H1 (cell line): ENCODE data around the gene GNG4. TPM values are rescaled to one million over a fixed set of nuclear protein-coding genes. Genes with fewer than 3 reads are reported as not detected.

Source experiments
- CTCF ChIA-PET: fragments of 300-600 bp; sonication (Branson Sonifier 250); formaldehyde crosslinking; loops from one replicate; lab custom pipeline; 2021; ENCODE audit not compliant: partially characterized antibody; lab: Charles Lee
- POLR2A ChIA-PET: fragments of 300-600 bp; sonication (Branson Sonifier 250); formaldehyde crosslinking; loops from one replicate; lab custom pipeline; 2021; ENCODE audit warnings: inconsistent platforms; ENCODE audit not compliant: partially characterized antibody; lab: Charles Lee
- DNase-seq, 2 experiments: peaks; one replicate each; pipeline versions ENCODE4 v3.0.0 to v3.0.0-alpha.2; 2010 to 2022; ENCODE audit warnings: low spot score in 2 of 2, low read depth in 1 of 2, mixed read lengths in 1 of 2
- FAIRE-seq: peaks from 2 replicates; lab custom pipeline; 2011; peaks lifted over from hg19 to GRCh38; lab: Jason Lieb, UNC
- H2AFZ ChIP-seq: 2 replicates; pipeline ENCODE4 v1.8.1; 2012; ENCODE audit warnings: low read length, inconsistent platforms
- H2AK5ac ChIP-seq: 2 replicates; pipeline ENCODE4 v1.6.1; 2013; ENCODE audit warnings: low read depth, low read length
- H2BK120ac ChIP-seq: replicated peaks from 2 replicates; pipeline ENCODE3; 2013; ENCODE audit warnings: low read depth, low read length, inconsistent platforms
- H2BK12ac ChIP-seq: 2 replicates; pipeline ENCODE4 v1.6.1; 2013; ENCODE audit warnings: low read depth, low read length
- H2BK15ac ChIP-seq: 2 replicates; pipeline ENCODE4 v1.6.1; 2013; ENCODE audit warnings: low read length
- H2BK20ac ChIP-seq: 2 replicates; pipeline ENCODE4 v1.6.1; 2013; ENCODE audit warnings: low read length
- H2BK5ac ChIP-seq: 2 replicates; pipeline ENCODE4 v1.6.1; 2013; ENCODE audit warnings: low read depth, low read length
- H3K14ac ChIP-seq: 2 replicates; pipeline ENCODE4 v1.6.1; 2013; ENCODE audit warnings: inconsistent platforms; ENCODE audit not compliant: insufficient read length
- H3K18ac ChIP-seq: 2 replicates; pipeline ENCODE4 v1.6.1; 2013; ENCODE audit warnings: low read length; ENCODE audit errors: extremely low read depth
- H3K23ac ChIP-seq: 2 replicates; pipeline ENCODE4 v1.6.1; 2013; ENCODE audit warnings: inconsistent platforms; ENCODE audit not compliant: insufficient read length
- H3K23me2 ChIP-seq: 2 replicates; pipeline ENCODE4 v1.6.1; 2013; ENCODE audit warnings: low read depth, low read length
- H3K27ac ChIP-seq: 2 replicates; pipeline ENCODE4 v1.6.1; 2011; ENCODE audit warnings: low read depth, low read length, inconsistent platforms
- H3K27me3 ChIP-seq, 4 experiments: replicated peaks in 1 of 4; 1 replicate in 1 of 4; 2 replicates in 3 of 4; pipeline versions ENCODE4 v1.6.1 to v1.8.1; 2011 to 2013; ENCODE audit warnings: low read length in 3 of 4, mild to moderate bottlenecking in 3 of 4, inconsistent platforms in 2 of 4, mixed read lengths in 2 of 4, moderate library complexity in 1 of 4; ENCODE audit not compliant: control insufficient read depth in 3 of 4, insufficient read depth in 3 of 4; ENCODE audit errors: extremely low read depth in 1 of 4
- H3K36me3 ChIP-seq, 4 experiments: 2 replicates each; pipeline versions ENCODE4 v1.6.1 to v1.8.1; 2011 to 2013; ENCODE audit warnings: mild to moderate bottlenecking in 4 of 4, low read length in 3 of 4, moderate library complexity in 2 of 4, control low read depth in 1 of 4, inconsistent platforms in 1 of 4; ENCODE audit not compliant: insufficient read depth in 4 of 4, control insufficient read depth in 2 of 4
- H3K4ac ChIP-seq: replicated peaks from 2 replicates; pipeline ENCODE3; 2013; ENCODE audit warnings: low read length, low read depth, mixed read lengths, inconsistent platforms; ENCODE audit not compliant: insufficient read length
- H3K4me1 ChIP-seq, 4 experiments: replicated peaks in 1 of 4; 1 replicate in 1 of 4; 2 replicates in 3 of 4; pipeline versions ENCODE4 v1.6.1 to v1.8.1; 2011 to 2013; ENCODE audit warnings: low read length in 3 of 4, inconsistent platforms in 2 of 4, mixed read lengths in 1 of 4; ENCODE audit not compliant: insufficient read depth in 4 of 4, control insufficient read depth in 3 of 4
- H3K4me2 ChIP-seq, 2 experiments: 2 replicates each; pipeline versions ENCODE4 v1.6.1 to v1.8.1; 2011 to 2013; ENCODE audit warnings: low read depth in 2 of 2, low read length in 2 of 2, control low read depth in 1 of 2, inconsistent platforms in 1 of 2, mild to moderate bottlenecking in 1 of 2; ENCODE audit not compliant: insufficient read depth in 1 of 2
- H3K4me3 ChIP-seq, 4 experiments: fragments of 200-600, 300-600 bp in 1 of 4; sonication (generic), shearing (Covaris generic), sonication (Bioruptor Twin) in 1 of 4; 2 replicates each; pipeline versions ENCODE4 v1.5.1 to v1.8.1; 2011 to 2016; ENCODE audit warnings: low read length in 4 of 4, low read depth in 3 of 4, control low read depth in 2 of 4, inconsistent platforms in 2 of 4, mild to moderate bottlenecking in 2 of 4, mixed read lengths in 1 of 4, moderate library complexity in 1 of 4; ENCODE audit not compliant: insufficient read depth in 2 of 4; ENCODE audit errors: extremely low read depth in 1 of 4
- H3K56ac ChIP-seq: replicated peaks from 2 replicates; pipeline ENCODE3; 2013; ENCODE audit warnings: low read depth, mild to moderate bottlenecking, mixed read lengths, low read length, inconsistent platforms; ENCODE audit not compliant: insufficient read length
- H3K79me1 ChIP-seq: 2 replicates; pipeline ENCODE4 v1.6.1; 2013; ENCODE audit warnings: low read depth, low read length, control low read depth
- H3K79me2 ChIP-seq, 2 experiments: 2 replicates each; pipeline versions ENCODE4 v1.6.1 to v1.8.1; 2012 to 2013; ENCODE audit warnings: low read length in 2 of 2, mild to moderate bottlenecking in 2 of 2, inconsistent platforms in 1 of 2; ENCODE audit not compliant: insufficient read depth in 2 of 2, control insufficient read depth in 1 of 2
- H3K9ac ChIP-seq, 4 experiments: replicated peaks in 1 of 4; 1 replicate in 1 of 4; 2 replicates in 3 of 4; pipeline versions ENCODE4 v1.6.1 to v1.8.1; 2011 to 2013; ENCODE audit warnings: low read depth in 3 of 4, low read length in 3 of 4, control low read depth in 2 of 4, mild to moderate bottlenecking in 2 of 4, moderate library complexity in 2 of 4, inconsistent platforms in 1 of 4; ENCODE audit errors: extremely low read depth in 1 of 4
- H3K9me3 ChIP-seq, 2 experiments: 2 replicates each; pipeline versions ENCODE4 v1.6.1 to v1.8.1; 2012 to 2013; ENCODE audit warnings: mild to moderate bottlenecking in 2 of 2, moderate library complexity in 2 of 2, control low read depth in 1 of 2, inconsistent platforms in 1 of 2, low read depth in 1 of 2, low read length in 1 of 2, mixed read lengths in 1 of 2; ENCODE audit not compliant: insufficient read depth in 2 of 2
- H4K20me1 ChIP-seq, 2 experiments: replicated peaks in 1 of 2; 2 replicates each; pipeline versions ENCODE3 to v1.8.1; 2011 to 2013; ENCODE audit warnings: inconsistent platforms in 2 of 2, low read length in 2 of 2, mild to moderate bottlenecking in 1 of 2; ENCODE audit not compliant: insufficient read depth in 2 of 2, control insufficient read depth in 1 of 2
- H4K5ac ChIP-seq: 2 replicates; pipeline ENCODE4 v1.6.1; 2013; ENCODE audit warnings: low read length, low read depth, mixed read lengths, inconsistent platforms; ENCODE audit not compliant: insufficient read length
- H4K8ac ChIP-seq: 2 replicates; pipeline ENCODE4 v1.8.0; 2013; ENCODE audit warnings: mild to moderate bottlenecking, moderate library complexity, low read length, inconsistent platforms; ENCODE audit not compliant: insufficient read depth; ENCODE audit errors: extremely low read depth
- H4K91ac ChIP-seq: replicated peaks from 2 replicates; pipeline ENCODE3; 2013; ENCODE audit warnings: low read length, mixed read lengths, inconsistent platforms; ENCODE audit not compliant: insufficient read length
- CBX5 ChIP-seq: fragments of 300-800, 300-1000 bp; sonication (generic); IDR thresholded peaks from 2 replicates; pipeline ENCODE4 v1.7.1; 2016; ENCODE audit warnings: antibody characterized with exemption, low read length, low read depth
- CHD1 ChIP-seq: IDR thresholded peaks from 2 replicates; pipeline ENCODE4 v1.6.1; 2012; ENCODE audit warnings: low read depth, low read length, improper control_type of control experiment
- E2F6 ChIP-seq: IDR thresholded peaks from 2 replicates; pipeline ENCODE4 v1.6.1; 2012; ENCODE audit warnings: inconsistent platforms
- EZH2 ChIP-seq: fragments of 200-600 bp; sonication (generic); IDR thresholded peaks from 2 replicates; pipeline ENCODE4 v1.7.1; 2012; ENCODE audit warnings: low read depth, mild to moderate bottlenecking, moderate library complexity, low read length, inconsistent platforms; ENCODE audit not compliant: severe bottlenecking
- NRF1 ChIP-seq: IDR thresholded peaks from 2 replicates; pipeline ENCODE4 v1.6.1; 2011; ENCODE audit warnings: mild to moderate bottlenecking, low read depth, low read length, improper control_type of control experiment
- RXRA ChIP-seq: IDR thresholded peaks from 2 replicates; pipeline ENCODE4 v1.6.1; 2011; ENCODE audit warnings: low read depth, mild to moderate bottlenecking, low read length, moderate library complexity; ENCODE audit not compliant: insufficient read depth
- SIX5 ChIP-seq: IDR thresholded peaks from 2 replicates; pipeline ENCODE4 v1.6.1; 2011; ENCODE audit warnings: mild to moderate bottlenecking, low read depth, low read length
- SP4 ChIP-seq: IDR thresholded peaks from 2 replicates; pipeline ENCODE4 v1.6.1; 2012; ENCODE audit warnings: low read length, inconsistent platforms
- USF2 ChIP-seq: IDR thresholded peaks from 2 replicates; pipeline ENCODE4 v1.6.1; 2011; ENCODE audit warnings: low read length, improper control_type of control experiment
- WGBS, 2 experiments: shearing (Covaris generic) in 1 of 2; methylation state at CpG; one replicate each; pipeline versions ENCODE4 v1.1.6 to v1.1.7; 2013 to 2015; ENCODE audit warnings: low lambda C conversion rate in 2 of 2, mixed read lengths in 2 of 2, inconsistent platforms in 1 of 2, low coverage in 1 of 2, missing lambda C conversion rate in 1 of 2; ENCODE audit not compliant: insufficient replicate concordance in 2 of 2, insufficient coverage in 1 of 2, insufficient read length in 1 of 2; ENCODE audit errors: extremely low coverage in 1 of 2, missing lambda C conversion rate in 1 of 2; 5-methylcytosine and 5-hydroxymethylcytosine counted together
- polyA plus RNA-seq, 7 experiments: library from polyadenylated mRNA; depleted of rRNA in 3 of 7; stranded (reverse) in 5 of 7; unstranded in 2 of 7; fragments of >200 nt in 5 of 7; fragments of 200-250 nt in 2 of 7; gene quantifications; 1 replicate in 5 of 7; 2 replicates in 1 of 7; 4 replicates in 1 of 7; pipeline versions ENCODE4 v1.2.1 to v1.2.3, GENCODE V29; 2011 to 2013; ENCODE audit warnings: missing spikeins in 2 of 7, mixed read lengths in 2 of 7
- total RNA-seq: library from RNA; stranded (reverse); fragmentation: NEBNext Ultra II Directional; extraction: Animal tissue kit (Norgen Biotek cat#: 25700); gene quantifications from 2 replicates; pipeline ENCODE4 v1.2.1, GENCODE V29; 2021

The GNG4 gene
- total and polyA plus RNA-seq, 2 of the 8 experiments (the other 6 are each of a cell fraction or from before 2014, with no cell fraction given) = 95.5 to 96.8 TPM

- Histone ChIP-seq H2BK120ac (peak overlapping the region; percentile 26), H3K14ac (no peak overlapping the region), H2BK15ac (peak overlapping the region; percentile 72), H2AFZ (0 out of 2 replicates have a peak overlapping the region, but pooled peaks have one; percentile 60), H3K79me1 (no peaks in the 10 kb centered on the region), H4K5ac (peak overlapping the region; percentile 82), H3K18ac (peak overlapping the region; percentile 87), H3K4me3 (peak overlapping the region; percentile 45 to 87 (median 54)), H3K56ac (peak overlapping the region; percentile 81), H3K79me2 (peaks cover 0 to 28% of the 10 kb centered on the region in 2 experiments; a peak in 2 of 4 replicates), H3K27ac (peak overlapping the region; percentile 72; the same call in 1 of the 2 replicates), H2BK5ac (peak overlapping the region; percentile 87), H3K36me3 (no peaks in the 10 kb centered on the region), H3K4ac (peak overlapping the region; percentile 93), H3K4me1 (peaks cover 0 to 18% (median 6%) of the 10 kb centered on the region in 4 experiments), H3K23ac (no peak overlapping the region), H3K4me2 (peak overlapping the region; percentile 82 to 91), H2BK12ac (peak overlapping the region; percentile 96), H2AK5ac (peak overlapping the region; percentile 46; the same call in 1 of the 2 replicates), H4K91ac (peak overlapping the region; percentile 62), H2BK20ac (peak overlapping the region; percentile 61; the same call in 1 of the 2 replicates), H4K8ac (peak overlapping the region; percentile 84), H3K9me3 (no peaks in the 10 kb centered on the region), H3K9ac (peak overlapping the region; percentile 65 to 77 (median 74)), H3K27me3 (no peaks in the 10 kb centered on the region), H3K23me2 (peaks cover 19% of the 10 kb centered on the region), H4K20me1 (peaks cover 0 to 2% of the 10 kb centered on the region in 2 experiments)
- FAIRE-seq = peak; percentile 73
- WGBS, 2 experiments = 4% methylated on average over 46 of the region's 71 CpGs; no CpG with 5 or more reads in 1 of the 2 experiments
- POLR2A ChIA-PET = interaction anchor here (0.9 to 1.8 kb wide), 7 partner anchors 8 to 51 kb away, joined by 3 to 5 read pairs (median 3); no protein-coding TSS in a partner anchor
- DNase-seq = peak in 1 of 2 experiments; percentile 87
- CTCF ChIA-PET = interaction anchor here (0.9 to 1.9 kb wide), 3 partner anchors 13 to 104 kb away, joined by 4 to 9 read pairs (median 5); no protein-coding TSS in a partner anchor
- no peak for TF ChIP-seq CBX5
- no peak; the same call in 1 of the 2 replicates for TF ChIP-seq E2F6
- no peak for TF ChIP-seq NRF1
- TF ChIP-seq RXRA = no peak
- no peak for TF ChIP-seq SIX5
- TF ChIP-seq CHD1 = peak; percentile 48; the same call in 1 of the 2 replicates
- no peak for TF ChIP-seq USF2
- peak; percentile 22 for TF ChIP-seq EZH2
- TF ChIP-seq SP4 = no peak
Observed at GRCh38 chr1:235650341-235651169, 971 bp upstream of the GNG4 start.
